GM06990 (cell line): ENCODE results near the gene GLIS1.

ENCODE experiments used
- DNase-seq: peaks from one replicate; pipeline ENCODE4 v3.0.0-alpha.2; 2011; ENCODE audit not compliant: insufficient read length; ENCODE audit errors: extremely low read depth
- H3K27me3 ChIP-seq: replicated peaks from 2 replicates; pipeline ENCODE4 v1.6.0; 2011; ENCODE audit warnings: low read length; ENCODE audit not compliant: control insufficient read depth, insufficient read depth
- H3K36me3 ChIP-seq: 2 replicates; pipeline ENCODE4 v1.5.1; 2011; ENCODE audit warnings: low read length; ENCODE audit not compliant: control insufficient read depth, insufficient read depth
- H3K4me3 ChIP-seq: replicated peaks from 2 replicates; pipeline ENCODE4 v1.5.1; 2011; ENCODE audit warnings: low read depth, mild to moderate bottlenecking, control low read depth, low read length
- TF ChIP-seq, protein P1 (sequence below): IDR thresholded peaks from 2 replicates; pipeline ENCODE4 v1.5.1; 2011; ENCODE audit warnings: low read length, control low read depth, mild to moderate bottlenecking, inconsistent platforms; ENCODE audit not compliant: insufficient read depth, poor library complexity, severe bottlenecking

The GLIS1 gene

DNA sequence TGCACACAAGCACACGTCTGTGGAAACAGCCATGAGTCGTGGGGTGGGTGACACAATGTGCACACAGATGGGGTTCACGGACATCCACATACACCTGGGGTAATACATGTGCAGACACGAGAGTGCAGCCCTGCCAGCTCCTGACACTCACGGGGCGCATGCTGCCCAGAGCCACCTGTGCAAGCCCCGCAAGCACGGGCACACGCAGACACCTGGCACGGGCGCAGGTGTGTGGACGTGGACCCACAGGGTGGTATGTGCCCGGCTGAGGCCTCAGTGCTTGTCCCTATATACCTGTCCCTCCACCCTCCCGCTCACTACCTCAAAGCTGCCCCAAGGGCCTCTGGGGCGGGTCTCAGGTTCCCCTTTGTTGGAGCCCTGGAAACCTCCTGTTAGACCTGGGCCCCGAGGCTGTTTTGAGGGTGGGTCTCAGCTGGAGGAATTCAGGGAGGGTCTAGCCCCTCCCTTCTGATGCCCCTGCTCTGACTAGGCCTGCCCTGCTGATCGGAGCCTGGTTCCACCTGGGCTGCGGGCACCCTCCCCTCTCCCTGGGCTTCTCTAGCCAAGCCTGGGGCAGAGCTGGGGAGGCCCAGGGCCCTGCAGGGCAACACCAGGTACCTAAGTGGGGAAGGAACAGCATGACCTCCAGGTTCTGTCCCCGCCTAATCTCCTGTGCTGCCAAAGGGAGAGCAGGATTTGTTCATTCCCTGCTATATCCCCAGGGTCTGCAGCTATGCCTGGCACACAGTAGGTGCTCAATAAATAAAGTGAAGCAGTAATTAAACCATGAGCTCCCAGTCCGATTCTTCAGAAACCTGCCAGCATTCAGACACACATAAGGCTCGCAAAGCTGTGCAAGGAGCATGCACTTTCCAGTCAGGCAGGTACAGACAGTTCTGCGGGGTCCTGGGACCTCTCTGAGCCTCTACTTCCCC lies 230.6 kb downstream of the GLIS1 start:
- TF ChIP-seq, protein P1, sequence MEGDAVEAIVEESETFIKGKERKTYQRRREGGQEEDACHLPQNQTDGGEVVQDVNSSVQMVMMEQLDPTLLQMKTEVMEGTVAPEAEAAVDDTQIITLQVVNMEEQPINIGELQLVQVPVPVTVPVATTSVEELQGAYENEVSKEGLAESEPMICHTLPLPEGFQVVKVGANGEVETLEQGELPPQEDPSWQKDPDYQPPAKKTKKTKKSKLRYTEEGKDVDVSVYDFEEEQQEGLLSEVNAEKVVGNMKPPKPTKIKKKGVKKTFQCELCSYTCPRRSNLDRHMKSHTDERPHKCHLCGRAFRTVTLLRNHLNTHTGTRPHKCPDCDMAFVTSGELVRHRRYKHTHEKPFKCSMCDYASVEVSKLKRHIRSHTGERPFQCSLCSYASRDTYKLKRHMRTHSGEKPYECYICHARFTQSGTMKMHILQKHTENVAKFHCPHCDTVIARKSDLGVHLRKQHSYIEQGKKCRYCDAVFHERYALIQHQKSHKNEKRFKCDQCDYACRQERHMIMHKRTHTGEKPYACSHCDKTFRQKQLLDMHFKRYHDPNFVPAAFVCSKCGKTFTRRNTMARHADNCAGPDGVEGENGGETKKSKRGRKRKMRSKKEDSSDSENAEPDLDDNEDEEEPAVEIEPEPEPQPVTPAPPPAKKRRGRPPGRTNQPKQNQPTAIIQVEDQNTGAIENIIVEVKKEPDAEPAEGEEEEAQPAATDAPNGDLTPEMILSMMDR: no peak
- Histone ChIP-seq H3K36me3 (no peaks in the 10 kb centered on the region), H3K4me3 (no peak overlapping the region), H3K27me3 (peaks cover 4% of the 10 kb centered on the region; the same call in 1 of the 2 replicates)
- no peak for DNase-seq

GRCh38 chr1:53507116-53507820 lies 231.7 kb downstream of the GLIS1 start:
- DNase-seq: no peak
- no peaks in the 10 kb centered on the region for H3K36me3 ChIP-seq
- H3K27me3 ChIP-seq: peaks cover 4% of the 10 kb centered on the region; the same call in 1 of the 2 replicates
- TF ChIP-seq, protein P1: no peak
- H3K4me3 ChIP-seq: no peak overlapping the region

DNA sequence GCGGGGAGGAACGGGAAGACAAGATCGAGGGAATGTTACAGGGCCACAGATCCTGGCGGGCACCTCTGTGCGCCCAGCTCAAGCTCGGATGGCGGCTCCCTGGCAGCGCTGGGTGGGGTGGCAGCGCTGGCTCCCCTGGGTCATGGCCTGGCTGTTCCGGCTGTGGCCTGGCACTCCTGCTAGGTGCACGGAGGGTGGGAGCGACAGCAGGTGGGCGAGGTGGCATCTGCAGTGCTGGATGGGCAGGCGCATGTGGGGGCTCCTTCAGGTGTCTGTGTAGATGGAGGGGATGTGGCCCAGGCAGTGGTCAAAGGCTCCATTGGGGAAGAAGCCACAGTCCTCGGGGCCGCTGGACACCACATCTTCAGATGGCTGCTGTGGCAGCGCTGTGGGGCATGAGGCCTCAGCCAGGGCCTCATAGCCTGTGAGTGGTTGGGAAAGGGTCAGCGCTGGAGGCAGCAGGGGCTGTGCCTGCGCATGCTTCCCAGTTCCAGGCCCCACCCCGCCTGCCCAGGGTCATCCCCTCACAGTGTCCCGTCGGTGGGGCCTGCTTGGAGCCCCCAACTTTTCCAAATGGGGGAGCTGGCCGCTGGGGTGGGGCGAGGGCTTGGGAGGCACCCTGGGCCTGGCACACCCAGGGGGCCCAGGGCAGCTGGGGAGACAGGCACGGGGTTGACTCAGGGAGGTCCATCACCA lies 232.5 kb downstream of the GLIS1 start:
- H3K4me3 ChIP-seq: no peak overlapping the region
- TF ChIP-seq, protein P1: no peak
- no peaks in the 10 kb centered on the region for H3K36me3 ChIP-seq
- DNase-seq: no peak
- peaks cover 4% of the 10 kb centered on the region; the same call in 1 of the 2 replicates for H3K27me3 ChIP-seq

- TF ChIP-seq, protein P1: no peak
- Histone ChIP-seq H3K27me3 (peaks cover 4% of the 10 kb centered on the region; the same call in 1 of the 2 replicates), H3K4me3 (no peak overlapping the region), H3K36me3 (no peaks in the 10 kb centered on the region)
- no peak for DNase-seq
Measured at GRCh38 chr1:53505891-53506290, 233.1 kb downstream of the GLIS1 start.

DNA sequence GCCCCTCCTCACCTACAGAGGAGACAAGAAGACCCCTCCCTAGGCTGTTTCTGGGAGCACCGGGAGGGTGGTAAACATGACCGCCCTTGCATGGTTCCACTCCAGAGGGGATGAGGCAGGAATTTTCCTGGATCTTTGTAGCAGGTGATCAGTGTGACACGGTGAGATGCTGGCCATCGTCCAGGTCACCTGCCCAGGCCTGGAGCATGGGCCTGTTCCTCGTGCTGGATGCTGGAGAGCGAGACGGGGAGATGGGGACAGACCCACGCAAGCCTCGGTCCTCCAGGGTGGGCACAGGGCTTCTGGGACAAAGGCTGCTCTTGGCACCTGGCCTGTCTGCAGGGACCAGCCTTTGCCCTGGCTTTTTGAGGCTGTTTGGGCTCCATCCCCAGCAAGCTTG lies 233.6 kb downstream of the GLIS1 start:
- TF ChIP-seq, protein P1: no peak
- H3K4me3 ChIP-seq: no peak overlapping the region
- H3K36me3 ChIP-seq: no peaks in the 10 kb centered on the region
- DNase-seq: no peak
- H3K27me3 ChIP-seq: peaks cover 2% of the 10 kb centered on the region; the same call in 1 of the 2 replicates
